ENCODE measurements around the gene FBXL16. TPM values are rescaled to one million over a fixed set of nuclear protein-coding genes. Genes with fewer than 3 reads are reported as not detected.

Gene FBXL16
- total and polyA plus RNA-seq, 9 of the 15 experiments (the other 6 are each of a cell fraction or from before 2014, with no cell fraction given): 0.21 to 8.2 (median 1.7) TPM

GRCh38 chr16:674968-675883 lies 30.4 kb downstream of the FBXL16 start, which contains the start of gene RHBDL1 (continued):
- TF ChIP-seq NFRKB (IDR thresholded peaks at IDR 0.05; ENCODE audit: low read depth): no peak
- no peak for TF ChIP-seq CAMTA2 (CRISPR knock-in tag; conservative IDR thresholded peaks at IDR 0.05)
- TF ChIP-seq ZNF175 (CRISPR knock-in tag; IDR thresholded peaks at IDR 0.05; ENCODE audit: low read depth): no peak
- TF ChIP-seq ZZZ3 (IDR thresholded peaks at IDR 0.05): no peak
- no peak for TF ChIP-seq ZBTB1 (CRISPR knock-in tag; IDR thresholded peaks at IDR 0.05; ENCODE audit: borderline replicate concordance, low read depth)
- no peak for TF ChIP-seq TBL1XR1 (IDR thresholded peaks at IDR 0.05; ENCODE audit: low read length in 2 of 2)
- TF ChIP-seq ARID3B (CRISPR knock-in tag; IDR thresholded peaks at IDR 0.05; ENCODE audit: borderline replicate concordance): no peak
- TF ChIP-seq RFX5 (IDR thresholded peaks at IDR 0.05; ENCODE audit: low read depth, low read length): no peak
- peak; percentile 55; the same call in 1 of the 2 replicates for TF ChIP-seq XRCC5 (IDR thresholded peaks at IDR 0.05; ENCODE audit: low read depth, low read length)
- peak; percentile 100 for TF ChIP-seq ZFP36 (IDR thresholded peaks at IDR 0.05; ENCODE audit: low read depth, low read length, partially characterized antibody)
- TF ChIP-seq ZNF165 (CRISPR knock-in tag; IDR thresholded peaks at IDR 0.05; ENCODE audit: borderline replicate concordance): no peak
- TF ChIP-seq ZNF766 (CRISPR knock-in tag; conservative IDR thresholded peaks at IDR 0.05): no peak
- no peak for TF ChIP-seq BRF2 (IDR thresholded peaks at IDR 0.05; ENCODE audit: borderline replicate concordance, insufficient read depth, insufficient read length)
- TF ChIP-seq HNRNPL (IDR thresholded peaks at IDR 0.05; ENCODE audit: low read depth, low read length): 0 out of 2 replicates have a peak, but pooled peaks have one; percentile 39
- 0 out of 2 replicates have a peak, but pooled peaks have one; percentile 54 for TF ChIP-seq KDM2B (CRISPR knock-in tag; IDR thresholded peaks at IDR 0.05)
- 0 out of 2 replicates have a peak, but pooled peaks have one; percentile 43 for TF ChIP-seq ELF4 (CRISPR knock-in tag; IDR thresholded peaks at IDR 0.05)
- no peak for TF ChIP-seq ZNF507 (tag; conservative IDR thresholded peaks at IDR 0.05)
- TF ChIP-seq XRCC3 (IDR thresholded peaks at IDR 0.05): no peak
- TF ChIP-seq NFIX (CRISPR knock-in tag; IDR thresholded peaks at IDR 0.05; ENCODE audit: low read depth): no peak
- TF ChIP-seq TRIM28 (IDR thresholded peaks at IDR 0.05): no peak
- TF ChIP-seq ZC3H11A (IDR thresholded peaks at IDR 0.05; ENCODE audit: low read depth, low read length): no peak
- TF ChIP-seq BACH1 (tag; IDR thresholded peaks at IDR 0.05): no peak
- no peak for TF ChIP-seq ILF3 (IDR thresholded peaks at IDR 0.05; ENCODE audit: borderline replicate concordance)
- no peak for TF ChIP-seq NEUROD1 (IDR thresholded peaks at IDR 0.05; ENCODE audit: borderline replicate concordance, low read depth, low read length, partially characterized antibody)
- no peak for TF ChIP-seq ATF3 (IDR thresholded peaks at IDR 0.05)
- no peak for TF ChIP-seq ATF3 (CRISPR knock-in tag; conservative IDR thresholded peaks at IDR 0.05)
- TF ChIP-seq ARHGAP35 (IDR thresholded peaks at IDR 0.05; ENCODE audit: partially characterized antibody): no peak

Data from K562 (cell line).